ENCODE data around the gene RAB36. TPM values are rescaled to one million over a fixed set of nuclear protein-coding genes. Genes with fewer than 3 reads are reported as not detected.

RAB36 gene
- polyA plus RNA-seq, 1 donor, result 19.2 TPM

DNA sequence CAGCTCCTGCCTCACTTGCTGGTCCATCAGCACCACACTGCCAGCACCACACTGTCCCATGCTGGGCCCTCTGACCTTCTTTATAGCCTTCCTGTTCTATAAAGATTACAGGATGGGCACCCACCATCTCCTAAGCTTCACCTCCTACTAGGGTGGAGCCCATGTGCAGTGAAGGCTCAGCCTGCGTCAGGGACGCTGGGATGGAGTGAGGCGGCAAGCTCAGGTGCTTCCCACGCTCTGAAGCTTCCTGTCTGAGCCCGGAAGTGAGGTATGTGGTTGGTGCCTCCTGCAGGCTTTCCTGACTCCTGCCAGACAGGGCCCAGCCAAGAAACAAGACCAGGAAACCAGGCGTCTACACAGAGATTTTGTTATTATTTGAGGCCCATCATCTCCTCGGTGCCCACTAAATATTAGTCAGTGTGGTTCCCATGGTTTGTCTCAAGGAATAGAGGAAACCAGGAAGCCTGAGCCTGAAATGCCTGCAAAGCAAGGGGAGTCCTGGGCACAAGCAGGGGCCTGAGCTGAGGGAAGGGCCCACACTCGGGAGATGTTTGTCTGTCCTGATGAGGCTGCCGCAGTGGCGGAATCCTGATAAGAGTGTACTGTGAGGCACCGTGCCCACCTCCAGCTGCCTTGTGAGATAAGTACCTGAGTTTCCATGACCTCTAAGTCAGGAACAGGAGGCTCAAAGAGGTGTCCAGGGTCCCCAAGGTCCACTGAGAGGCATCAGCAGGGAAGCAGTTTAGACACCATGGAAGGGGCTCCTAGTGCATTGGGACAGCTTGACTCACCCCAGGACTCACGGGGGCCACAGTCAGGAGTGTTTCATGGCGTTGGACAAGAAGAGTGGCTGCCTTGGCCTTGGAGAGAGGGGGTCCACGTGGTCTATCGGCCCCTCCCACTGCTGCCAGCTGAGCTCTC lies 25.5 kb upstream of the RAB36 start:
- no peak for DNase-seq

DNA sequence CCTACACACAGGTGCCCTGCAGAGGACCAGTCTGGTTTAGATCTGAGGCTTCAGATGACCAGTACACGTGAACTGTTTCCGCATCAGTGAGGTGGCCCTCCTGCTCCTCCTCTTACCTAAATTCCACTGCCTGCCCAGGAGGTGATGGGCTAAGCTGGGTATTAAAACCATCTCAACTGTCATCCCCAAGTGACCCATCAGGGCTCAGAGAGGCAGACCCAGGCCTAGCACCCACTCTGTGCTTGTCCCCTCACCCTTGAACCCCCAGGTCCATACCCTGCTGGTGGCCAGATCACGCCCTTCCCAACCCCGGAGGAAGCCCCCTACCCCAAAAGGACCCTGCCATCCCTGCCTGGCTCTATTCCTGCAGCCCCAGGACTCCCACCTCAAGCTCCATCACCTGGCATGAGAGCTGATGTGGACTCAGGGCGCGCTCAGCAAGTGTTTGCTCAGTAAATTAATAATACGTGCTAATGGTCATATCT lies 24.8 kb upstream of the RAB36 start:
- DNase-seq, result no peak

DNA sequence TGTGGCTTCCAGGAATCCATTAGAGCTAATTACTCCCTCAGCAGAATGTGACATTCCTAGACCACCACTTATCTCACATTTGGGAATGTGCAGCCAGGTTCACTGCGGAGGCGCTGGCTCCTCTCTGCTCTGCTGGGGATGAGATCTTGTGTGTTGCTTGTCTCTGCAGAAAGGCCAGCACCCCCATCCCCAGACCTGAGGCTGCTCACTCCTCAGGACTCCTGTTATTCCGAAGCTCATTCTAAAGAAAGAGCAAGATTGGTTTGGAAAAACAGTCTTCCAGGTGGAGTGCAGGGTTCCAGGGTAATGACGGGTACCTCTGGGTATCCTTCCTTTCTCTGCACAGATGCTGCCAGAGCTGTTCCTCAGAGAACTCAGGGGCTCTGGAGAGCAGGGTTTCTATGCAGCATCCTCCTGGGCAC lies 24.3 kb upstream of the RAB36 start:
- DNase-seq, result no peak

- no peak for DNase-seq
Observed at GRCh38 chr22:23121424-23121823, 23.9 kb upstream of the RAB36 start.

- DNase-seq, result no peak
Observed at GRCh38 chr22:23122216-23122957, 22.9 kb upstream of the RAB36 start.

GRCh38 chr22:23122992-23123803 lies 22.1 kb upstream of the RAB36 start:
- no peak for DNase-seq

GRCh38 chr22:23123804-23124254 lies 21.4 kb upstream of the RAB36 start:
- DNase-seq, result no peak

DNA sequence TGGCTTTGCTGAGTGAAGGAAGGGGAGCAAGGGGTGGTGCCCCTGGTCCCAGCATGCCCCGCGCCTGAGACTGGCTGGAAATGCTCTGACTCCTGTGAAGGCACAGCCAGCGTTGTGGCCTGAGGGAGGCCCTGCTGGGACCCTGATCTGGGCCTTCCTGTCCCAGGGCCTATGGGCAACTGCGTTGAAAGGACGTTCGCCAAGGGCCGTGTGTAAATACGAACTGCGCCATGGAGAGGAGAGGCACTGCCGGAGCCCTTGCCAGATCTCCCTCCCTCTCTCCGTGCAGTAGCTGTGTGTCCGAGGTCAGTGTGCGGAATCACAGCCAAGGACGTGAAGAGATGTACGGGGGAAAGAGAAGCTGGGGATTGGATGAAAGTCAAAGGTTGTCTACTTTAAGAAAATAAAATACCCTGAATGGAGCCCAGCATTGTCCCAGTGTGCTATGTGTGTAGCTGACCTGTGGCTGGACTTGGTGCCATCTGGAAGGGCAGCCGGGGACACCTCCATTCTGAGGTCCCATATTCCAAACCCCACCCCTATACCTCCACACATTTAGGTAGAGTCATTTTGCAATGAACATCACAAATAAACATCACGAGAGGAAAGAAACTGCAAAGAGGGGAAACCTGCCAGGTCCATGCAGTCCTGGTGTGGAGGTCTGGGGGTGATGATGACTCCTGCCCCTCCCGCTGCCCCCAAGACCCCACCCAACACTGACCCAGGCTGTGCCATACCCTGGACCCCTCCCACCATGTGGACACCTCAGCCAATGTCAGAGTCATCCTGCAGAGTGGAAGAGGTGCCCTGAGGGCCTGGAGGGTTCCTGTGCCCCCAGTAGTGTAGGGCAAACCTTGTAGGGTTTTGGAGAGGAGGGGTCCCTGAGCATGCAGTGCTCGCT lies 20.4 kb upstream of the RAB36 start:
- no peak for DNase-seq

DNA sequence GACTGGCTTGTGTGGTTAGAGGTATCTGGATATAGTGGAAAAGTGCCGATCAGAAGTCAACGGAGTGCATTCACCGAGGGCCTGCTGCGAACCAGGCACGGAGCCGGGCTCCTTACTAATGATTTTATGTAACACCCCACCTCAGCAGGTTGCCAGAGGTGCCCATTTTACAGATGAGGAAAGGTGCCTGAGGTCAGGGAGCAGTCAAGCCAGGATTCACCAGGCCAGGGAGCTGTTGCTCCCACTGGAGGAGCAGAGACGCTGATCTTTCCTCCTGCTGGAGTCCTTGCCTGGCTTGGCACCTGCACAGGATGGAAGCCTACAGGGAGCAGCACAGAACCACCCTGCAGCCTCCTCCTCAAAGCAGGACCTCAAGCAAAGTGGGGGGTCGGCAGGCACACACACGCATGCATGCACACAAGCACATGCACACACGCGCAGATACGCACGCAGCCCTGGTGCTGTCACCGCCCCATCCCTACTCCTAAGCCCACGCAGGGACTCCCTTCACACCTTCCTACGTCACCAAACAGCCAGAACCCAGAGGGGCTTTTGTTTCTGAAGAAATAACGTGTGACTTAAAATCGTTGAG lies 19.7 kb upstream of the RAB36 start:
- no peak for DNase-seq

DNA sequence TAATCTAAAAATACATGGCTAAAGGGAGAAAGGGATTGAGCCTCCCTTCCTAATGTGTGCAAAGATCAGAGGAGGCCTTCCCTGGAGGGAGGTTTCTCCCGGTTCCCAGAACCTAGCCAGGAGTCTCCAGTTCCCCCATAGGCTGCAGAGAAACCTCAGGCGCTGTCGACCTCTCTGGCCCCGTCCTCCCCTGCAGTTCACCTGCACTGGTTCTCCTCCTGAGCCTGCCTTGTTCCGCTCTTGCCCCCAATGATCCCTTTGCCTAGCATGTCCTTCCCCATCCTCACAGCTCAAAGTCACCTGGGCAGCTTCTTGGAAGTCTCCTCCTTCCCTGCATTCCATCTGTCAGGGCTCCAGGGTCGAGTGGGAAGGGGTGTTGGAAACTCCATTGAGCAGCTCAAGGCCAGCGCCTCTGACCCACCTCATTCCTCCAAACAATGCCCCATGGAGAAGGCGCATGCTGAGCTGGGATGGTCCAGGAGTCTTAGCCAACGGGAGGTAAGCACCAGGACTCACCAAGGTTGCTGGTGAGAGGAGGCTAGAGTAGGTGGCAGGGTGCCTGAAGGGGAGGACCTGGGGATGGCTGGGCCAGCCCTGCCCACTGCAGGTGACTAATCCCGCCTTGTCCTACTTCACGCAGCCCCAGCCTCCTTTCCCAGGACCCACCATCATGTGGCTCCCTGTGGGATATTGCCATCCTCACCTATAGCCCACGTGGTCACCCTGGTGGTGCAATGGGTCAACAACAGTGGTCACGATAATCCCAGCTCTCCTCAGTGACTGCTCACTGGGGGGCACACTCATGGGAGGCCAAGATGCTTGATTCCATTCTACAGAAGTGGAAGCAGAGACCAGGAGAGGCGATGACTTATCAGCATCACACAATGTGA lies 18.9 kb upstream of the RAB36 start:
- DNase-seq, result no peak

DNA sequence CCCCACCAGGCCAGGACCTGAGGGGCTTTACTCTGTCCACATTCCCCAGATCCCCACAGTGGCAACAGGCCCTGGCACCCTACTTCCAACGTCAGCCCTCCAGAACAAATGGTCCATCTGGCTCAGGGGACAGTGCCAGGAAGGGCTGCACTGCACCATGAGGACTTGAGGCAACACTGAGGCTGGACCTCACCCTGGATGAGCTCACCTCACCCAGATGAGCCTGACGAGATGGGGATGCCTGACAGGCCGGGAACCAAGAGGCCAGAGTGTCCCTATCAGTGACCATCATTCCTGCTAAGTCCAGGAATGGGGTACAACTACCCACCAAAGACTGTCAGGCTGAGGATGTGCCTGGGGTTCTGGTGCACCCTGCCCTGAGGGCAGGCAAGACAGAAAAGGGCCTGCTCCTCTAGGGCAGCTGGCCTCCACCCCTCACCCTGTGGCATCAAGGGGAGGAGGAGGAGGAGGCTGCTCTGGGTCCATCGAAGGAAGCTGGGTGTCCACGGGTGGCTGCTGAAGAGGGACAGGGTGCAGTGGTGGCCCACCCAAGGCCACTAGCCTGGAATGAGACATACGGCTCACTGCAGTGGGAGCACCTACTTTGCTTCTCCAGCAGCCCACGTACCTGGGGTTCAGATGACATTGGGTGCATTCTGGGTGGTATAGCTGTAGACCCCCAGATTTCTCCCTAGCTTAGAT lies 18.1 kb upstream of the RAB36 start:
- DNase-seq, result no peak

GRCh38 chr22:23127788-23128187 lies 17.5 kb upstream of the RAB36 start:
- DNase-seq, result no peak

DNA sequence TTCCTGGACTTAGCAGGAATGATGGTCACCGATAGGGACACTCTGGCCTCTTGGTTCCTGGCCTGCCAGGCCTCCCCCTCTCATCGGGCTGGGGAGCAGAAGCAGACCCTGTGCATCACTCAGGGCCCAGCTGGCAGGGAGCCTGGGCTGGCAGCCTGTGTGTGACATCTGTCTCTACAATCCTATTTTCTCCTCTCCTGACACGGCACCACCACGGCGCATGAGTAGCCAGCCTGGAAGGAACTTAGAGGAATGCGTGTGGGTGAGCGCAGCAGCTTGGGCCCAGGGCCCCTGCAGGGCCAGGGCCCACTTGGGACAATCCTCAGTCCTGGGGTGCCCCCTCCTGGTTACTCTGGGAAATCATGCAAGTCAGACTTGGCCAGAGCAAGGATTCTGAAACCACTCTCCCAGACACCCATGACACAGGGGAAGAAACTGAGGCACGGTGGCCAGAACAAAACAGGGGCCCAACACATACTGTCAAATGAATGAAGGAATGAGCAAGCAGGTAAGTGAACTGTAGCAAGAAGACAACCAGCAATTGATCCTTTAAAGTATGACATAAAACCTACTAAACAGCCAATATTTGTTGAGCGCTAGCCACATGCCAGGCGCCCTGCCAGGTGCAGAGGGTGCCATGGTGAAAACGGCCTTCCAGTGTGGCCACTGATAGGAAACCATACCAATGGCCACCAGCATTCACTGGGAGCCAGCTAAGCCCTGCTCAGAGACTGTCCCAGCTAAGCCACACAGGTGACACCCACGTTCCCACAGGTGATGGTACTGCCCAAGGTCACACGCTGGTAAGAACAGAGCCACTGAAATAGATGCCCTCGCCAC lies 16.8 kb upstream of the RAB36 start:
- DNase-seq, result peak; percentile 68

DNA sequence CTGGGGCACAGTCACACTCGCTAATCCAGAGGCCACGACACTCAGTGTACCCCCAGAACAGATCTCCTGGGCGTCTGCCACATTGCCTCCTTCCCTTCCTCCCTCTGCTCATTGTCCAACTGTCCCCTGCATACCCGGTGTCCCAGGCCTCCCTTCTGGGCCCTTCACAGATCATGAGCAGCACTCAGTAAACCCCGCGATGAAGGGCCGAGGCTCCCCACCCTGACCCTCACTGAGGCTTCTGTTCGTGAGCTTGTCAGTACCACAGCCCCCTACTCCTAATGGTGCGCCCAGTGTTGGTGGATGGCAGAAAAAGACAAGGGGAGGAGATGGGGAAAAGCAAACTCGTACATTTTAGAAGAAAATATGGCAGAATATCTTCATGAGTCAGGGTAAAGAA lies 16.1 kb upstream of the RAB36 start:
- no peak for DNase-seq

DNA sequence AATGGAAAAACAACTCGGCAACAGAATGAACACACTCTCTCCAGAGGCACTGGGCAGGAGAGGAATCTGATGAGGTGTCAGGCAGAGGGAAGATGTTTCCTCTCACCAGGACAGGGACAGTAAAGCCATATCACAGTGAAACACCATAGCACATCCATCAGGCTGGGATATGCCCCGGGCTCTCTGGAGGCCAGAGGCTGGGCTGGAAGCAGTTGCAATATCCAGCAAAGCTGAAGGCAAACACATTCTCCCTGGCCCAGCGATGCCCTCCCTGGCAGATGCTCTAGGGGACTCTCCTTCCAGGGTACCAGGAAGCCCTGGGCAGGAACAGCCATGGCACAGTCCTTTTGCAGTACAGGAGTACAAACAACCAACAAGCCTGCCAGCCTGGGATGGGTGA lies 14.6 kb upstream of the RAB36 start:
- DNase-seq, result no peak

DNA sequence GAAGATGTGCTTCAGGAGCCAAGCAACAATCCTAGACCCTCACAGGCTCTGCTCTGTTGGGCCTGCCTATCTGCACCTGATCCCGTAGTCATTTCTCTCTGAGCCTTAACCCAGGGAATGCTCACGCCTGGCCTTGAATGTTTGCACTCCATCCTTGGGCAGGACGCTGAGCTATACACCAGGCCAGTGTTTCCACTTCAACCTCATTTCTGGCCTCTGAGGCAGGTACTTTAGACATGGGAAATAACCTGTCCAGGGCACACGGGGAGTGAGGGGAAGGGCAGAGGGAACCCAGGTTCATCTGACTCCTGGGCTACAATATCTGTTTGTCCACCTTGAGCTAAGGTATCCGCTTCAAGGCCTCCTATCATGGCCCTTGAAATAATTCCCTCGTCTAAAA lies 13.3 kb upstream of the RAB36 start:
- no peak for DNase-seq

GRCh38 chr22:23132376-23133091 lies 12.7 kb upstream of the RAB36 start:
- DNase-seq, result no peak

All from left kidney (tissue), 2 donors.